Stimulated activated CD8-positive, alpha-beta memory T cell treated with anti-CD3 and anti-CD28 coated beads, Interleukin-2, amount 100 ng/mL, for 1 hour (primary cell): Measurements from ENCODE around the gene KL.

Source experiments
- DNase-seq, 2 donors: peaks; one replicate each; pipeline ENCODE4 v3.0.0-alpha.2; 2020; ENCODE audit warnings: low read depth in 2 of 2

Gene KL

DNA sequence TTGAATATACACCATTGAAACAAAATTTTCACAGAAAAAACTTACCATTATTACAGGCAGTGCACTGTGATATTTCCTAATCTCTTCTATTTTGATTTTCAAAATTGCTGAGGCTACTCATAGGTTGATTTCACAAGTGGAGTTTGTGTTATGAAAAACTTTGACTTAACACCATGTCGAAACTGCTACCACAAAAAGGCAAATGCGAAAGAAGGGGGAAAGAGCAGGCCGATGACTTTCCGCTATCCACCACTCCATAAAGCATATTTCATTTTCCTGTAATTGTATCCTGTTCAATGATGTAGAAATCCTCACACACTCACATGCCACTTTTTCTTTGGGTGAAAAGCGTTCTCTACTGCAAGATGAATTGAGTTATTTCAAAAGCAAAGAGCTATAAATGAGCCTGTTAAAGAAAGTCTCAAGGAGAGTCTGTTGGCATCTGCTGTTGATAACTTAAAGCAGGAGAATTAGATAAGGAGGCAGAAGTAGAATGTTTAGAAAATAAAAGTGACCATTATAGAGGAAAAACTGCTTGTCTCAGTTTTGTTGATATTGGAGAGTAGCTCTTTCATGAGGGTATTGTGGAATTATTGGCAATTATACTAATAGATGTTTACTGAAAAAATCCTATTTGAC is 18.8 kb downstream of the KL start:
- DNase-seq: no peak

- no peak for DNase-seq
These were observed 21.4 kb downstream of the KL start for GRCh38 chr13:33037673-33038072.

GRCh38 chr13:33040090-33040489 is 23.9 kb downstream of the KL start:
- no peak for DNase-seq

GRCh38 chr13:33045851-33046592 is 29.8 kb downstream of the KL start:
- DNase-seq: no peak

DNA sequence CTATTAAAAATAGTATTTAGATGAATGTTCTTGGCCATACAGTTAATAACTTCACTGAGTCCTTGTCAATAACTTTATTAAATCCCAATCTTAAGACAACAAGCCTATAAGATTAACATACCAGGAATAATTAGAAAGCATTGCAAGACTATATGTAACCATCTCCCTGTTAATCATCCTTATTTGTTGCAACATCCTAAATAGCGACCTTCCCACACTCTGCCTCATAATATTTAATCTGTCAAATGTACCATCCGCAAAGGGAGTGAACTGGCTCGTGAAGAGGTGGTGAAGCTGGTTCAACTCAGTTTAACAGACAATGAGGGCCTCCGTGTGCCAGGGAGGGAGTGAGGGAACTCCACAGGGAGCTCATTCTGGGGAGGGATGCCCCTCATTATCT is 33.9 kb downstream of the KL start:
- no peak for DNase-seq

GRCh38 chr13:33051632-33052031 is 35.4 kb downstream of the KL start:
- DNase-seq: no peak

DNA sequence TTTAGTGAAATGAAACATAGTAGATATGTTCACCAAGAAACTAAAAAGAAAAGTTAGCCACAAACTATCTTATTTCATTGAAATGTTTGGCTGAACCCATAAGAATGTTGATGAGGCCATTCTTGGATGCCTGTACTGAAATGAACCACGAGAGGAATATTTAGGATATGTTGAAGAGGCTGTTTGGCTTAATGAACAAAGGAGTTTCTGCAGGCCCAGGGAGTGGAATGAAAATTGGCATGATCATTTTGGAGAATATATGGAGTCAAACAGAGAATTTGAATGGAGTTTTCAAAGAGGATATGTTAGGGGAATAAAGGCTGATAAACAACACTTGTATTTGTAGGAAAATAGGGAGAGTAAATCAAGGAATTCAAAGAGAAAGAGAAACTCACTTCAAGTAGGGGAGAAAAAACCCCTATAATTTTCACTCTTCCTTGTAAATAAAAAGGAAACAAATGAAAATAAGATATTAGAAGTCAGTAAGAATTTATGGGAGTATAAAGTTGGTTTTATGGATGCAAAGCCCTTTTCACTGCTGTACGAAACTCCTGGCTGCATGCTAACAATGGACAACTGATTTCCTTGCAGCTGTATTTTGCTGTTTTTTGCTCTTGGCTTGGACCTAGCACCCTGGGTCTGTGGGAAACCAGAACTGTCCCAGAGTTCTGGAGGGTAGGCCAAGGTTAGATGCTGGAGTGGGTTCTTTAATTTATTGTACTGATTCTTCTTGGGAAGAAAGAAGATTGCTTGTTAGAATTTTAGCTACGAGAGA is 36.5 kb downstream of the KL start:
- DNase-seq: no peak

- DNase-seq: no peak
These were observed 37.3 kb downstream of the KL start for GRCh38 chr13:33053397-33054066.

DNA sequence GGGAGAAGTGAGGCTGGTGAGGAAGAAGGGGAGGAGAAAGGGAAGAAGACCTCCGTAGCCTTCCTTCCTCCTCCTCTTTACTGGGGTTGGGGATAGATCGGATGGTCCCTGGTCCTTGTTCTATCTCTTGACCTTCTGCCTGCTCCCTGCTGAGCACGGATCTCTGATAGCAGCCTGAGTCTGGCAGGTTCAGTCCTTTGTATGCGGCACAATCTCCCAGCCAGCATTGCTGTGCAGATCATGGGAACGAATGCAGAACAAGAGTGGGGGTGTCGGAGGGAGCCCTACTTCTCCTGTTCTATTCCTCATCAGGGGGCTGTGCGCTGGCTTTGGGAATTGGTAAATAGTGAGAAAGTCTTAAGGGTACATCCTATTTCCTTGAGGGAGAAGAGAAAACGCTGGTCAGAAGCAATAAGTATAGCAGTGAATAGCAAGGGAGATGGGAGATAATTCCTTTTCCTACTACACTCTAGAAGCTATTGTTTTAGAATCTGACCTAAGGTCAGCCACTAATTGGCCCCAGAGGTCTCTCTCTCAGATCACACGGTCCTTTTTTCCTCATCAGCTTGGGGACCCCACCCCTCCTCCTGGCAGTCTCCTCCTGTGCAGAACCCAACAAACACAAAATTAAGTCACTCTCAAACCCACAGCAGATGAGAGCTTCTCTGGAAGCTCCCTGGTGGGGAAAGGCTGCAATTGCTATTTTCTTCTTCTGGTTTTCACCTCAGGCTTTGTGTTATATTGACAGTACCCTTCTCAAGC is 41.0 kb downstream of the KL start:
- no peak for DNase-seq

- no peak for DNase-seq
These were observed 42.6 kb downstream of the KL start for GRCh38 chr13:33058776-33059327.

GRCh38 chr13:33060815-33061214 is 44.6 kb downstream of the KL start:
- no peak for DNase-seq

- no peak for DNase-seq
These were observed 50.1 kb downstream of the KL start for GRCh38 chr13:33066329-33066728.

GRCh38 chr13:33069365-33069764 is 53.1 kb downstream of the KL start:
- DNase-seq: no peak

DNA sequence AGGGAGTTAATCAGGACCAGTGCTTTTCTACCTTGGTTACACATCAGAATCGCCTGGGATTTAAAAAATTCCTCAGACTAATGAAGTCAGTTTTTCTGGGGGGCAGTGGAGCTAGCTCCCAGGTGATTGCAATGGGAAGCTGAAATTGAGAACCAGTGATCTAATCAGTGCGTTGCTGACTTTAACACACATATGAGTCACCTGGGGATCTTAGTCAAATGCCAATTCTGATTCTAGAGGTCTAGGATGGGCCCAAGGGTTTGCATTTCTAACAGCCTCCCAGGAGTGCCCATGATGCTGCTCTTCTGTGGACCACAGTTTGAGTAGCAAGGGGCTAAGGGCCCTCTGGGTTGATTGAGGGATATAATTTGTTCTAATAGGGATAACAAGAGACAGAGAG is 54.5 kb downstream of the KL start:
- DNase-seq: no peak

- DNase-seq: no peak
These were observed 56.1 kb downstream of the KL start for GRCh38 chr13:33072282-33072681.

DNA sequence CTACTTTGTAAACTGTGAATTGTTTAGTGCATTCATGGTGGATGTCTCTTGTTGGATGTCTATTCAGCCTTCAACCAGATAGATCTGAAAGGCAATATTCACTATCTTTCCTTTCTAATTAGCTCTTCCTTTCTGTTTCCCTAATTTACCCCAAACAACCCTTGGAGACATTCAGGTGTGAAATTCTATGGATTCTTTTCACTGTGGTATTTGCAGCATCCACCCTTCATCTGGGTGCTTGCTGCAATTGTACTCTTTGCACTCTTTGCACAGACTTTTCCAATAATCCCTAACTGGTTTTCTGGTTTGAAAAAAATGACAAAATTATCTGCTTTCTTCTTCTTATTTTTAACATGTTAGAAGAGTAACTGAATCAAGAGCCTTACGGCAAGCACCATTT is 56.5 kb downstream of the KL start:
- no peak for DNase-seq

DNA sequence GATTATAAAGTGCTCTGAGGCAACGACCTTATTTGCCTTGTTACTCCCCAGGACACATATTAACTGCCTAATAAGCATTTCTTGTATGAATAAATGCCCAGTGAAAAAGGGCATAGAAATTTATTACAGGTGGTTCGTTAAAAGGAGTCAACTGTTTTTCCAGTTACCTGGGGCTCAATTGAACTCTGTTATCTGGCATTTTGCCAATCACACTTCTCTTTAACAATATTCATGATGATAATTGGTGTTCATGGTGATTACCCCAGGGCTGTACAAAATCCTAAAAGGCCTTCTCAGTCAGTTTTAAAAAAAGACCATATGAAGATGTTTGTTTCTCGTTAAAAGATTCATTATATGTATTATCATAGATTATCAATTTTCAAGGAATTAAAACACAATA is 57.1 kb downstream of the KL start:
- DNase-seq: no peak

DNA sequence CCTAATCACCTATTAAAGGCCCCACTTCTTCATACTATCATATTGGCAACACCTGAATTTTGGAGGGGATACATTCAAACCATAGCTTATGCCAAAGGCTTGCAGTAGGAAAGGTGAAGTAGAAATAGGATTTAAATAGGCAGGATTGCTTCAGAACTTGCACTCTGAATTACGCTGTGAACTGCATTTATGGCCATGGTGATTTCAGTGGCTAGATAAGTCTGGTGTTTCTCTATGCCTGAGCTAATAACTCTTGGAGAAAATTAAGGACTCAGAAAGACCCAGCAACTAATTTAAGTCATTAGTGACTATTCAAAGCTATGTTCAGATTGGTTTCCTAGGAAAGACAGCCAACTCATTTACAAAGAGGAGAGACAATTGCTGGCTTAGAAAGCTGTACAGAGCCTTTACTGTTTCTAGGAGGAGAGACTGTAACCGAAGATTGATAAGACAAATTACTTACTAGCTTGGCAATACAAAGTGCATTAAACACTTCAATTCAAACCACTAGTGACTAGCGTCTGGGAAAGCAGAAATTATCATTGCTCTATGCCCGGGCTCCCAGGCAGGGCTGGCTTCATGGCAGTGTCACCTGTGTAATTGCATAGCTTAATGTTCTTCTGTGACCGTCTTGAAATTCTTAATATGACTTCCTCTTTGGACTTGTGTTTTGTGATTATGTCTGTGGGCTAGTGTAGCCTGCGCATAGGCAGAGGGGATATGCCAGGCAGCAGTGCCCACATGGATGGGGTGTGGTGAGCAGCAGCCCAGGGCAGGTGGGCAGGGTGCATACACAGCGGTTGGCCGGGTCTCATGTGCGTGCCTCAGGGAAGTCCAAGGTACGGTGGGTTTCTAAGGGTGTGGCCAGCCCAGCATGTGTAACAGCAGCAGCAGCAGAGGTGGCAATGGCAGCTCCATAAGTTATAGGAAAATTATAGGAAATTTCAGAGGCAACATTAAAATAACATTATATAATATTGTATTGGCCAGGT is 60.1 kb downstream of the KL start:
- DNase-seq: no peak

DNA sequence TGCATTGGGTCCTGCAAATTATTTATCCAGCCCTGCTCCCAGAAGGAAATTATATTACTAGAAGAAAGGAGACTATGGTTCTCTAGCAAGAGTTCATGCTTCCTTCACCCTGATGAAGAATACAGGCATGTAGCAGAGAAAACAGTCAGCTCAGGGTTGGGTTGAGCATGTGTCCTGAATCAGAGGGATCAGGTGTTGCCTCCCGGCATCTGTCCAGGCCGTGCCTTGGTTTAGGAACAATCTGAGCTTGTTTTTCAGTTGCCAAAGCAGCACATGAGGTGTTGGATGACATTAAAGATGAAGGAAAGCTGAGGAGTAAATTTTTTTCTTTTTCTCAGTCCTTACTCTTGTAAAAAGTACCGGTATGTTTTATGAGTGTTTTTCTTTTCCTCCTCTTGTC is 62.0 kb downstream of the KL start:
- DNase-seq: no peak

DNA sequence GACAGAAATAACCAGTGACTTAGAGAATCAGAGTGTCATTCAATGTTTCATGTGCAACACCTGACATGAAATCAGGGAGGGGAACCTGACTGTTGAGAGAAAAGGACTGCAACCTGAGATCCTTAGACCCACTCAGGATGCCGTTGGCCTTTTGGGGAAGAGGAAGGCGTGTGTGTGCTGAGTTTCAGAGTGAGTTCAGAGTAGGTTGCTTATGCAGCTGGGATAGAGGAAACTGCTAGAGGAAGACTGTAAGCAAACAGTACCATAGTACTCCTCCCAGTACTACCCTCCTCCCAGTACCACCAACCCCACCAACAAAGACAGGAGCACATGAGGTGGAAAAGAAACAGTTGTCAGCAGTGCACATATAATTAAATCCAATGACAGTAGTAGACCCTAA is 63.7 kb downstream of the KL start:
- no peak for DNase-seq
